Skeletal muscle satellite cell (primary cell): ENCODE measurements around the gene TMEM192.
A peak's percentile ranks its signal among the peaks of the same experiment; 100 is the strongest.
"Not testable (repeated sequence)": the region's sequence is repeated elsewhere in the genome, so short reads cannot be mapped to it uniquely, and the experiment has no call there.

ENCODE experiments used
- H3K27me3 ChIP-seq: 2 replicates; pipeline ENCODE4 v1.7.0; 2013; ENCODE audit warnings: low read length; ENCODE audit not compliant: control insufficient read depth, insufficient read depth
- H3K36me3 ChIP-seq: 2 replicates; pipeline ENCODE4 v1.7.0; 2013; ENCODE audit warnings: mild to moderate bottlenecking, control low read depth, low read length; ENCODE audit not compliant: insufficient read depth
- H3K4me1 ChIP-seq: 2 replicates; pipeline ENCODE4 v1.7.0; 2013; ENCODE audit warnings: low read length; ENCODE audit not compliant: control insufficient read depth, insufficient read depth
- H3K4me2 ChIP-seq: 2 replicates; pipeline ENCODE4 v1.7.0; 2013; ENCODE audit warnings: mild to moderate bottlenecking, low read length
- H3K4me3 ChIP-seq: 2 replicates; pipeline ENCODE4 v1.7.0; 2013; ENCODE audit warnings: low read length
- H3K9ac ChIP-seq: 2 replicates; pipeline ENCODE4 v1.7.0; 2013; ENCODE audit warnings: mild to moderate bottlenecking, low read depth, low read length, moderate library complexity
- H3K9me3 ChIP-seq: replicated peaks from 2 replicates; pipeline ENCODE4 v1.7.0; 2013; ENCODE audit warnings: mild to moderate bottlenecking, control low read depth, low read length

TMEM192 gene

DNA sequence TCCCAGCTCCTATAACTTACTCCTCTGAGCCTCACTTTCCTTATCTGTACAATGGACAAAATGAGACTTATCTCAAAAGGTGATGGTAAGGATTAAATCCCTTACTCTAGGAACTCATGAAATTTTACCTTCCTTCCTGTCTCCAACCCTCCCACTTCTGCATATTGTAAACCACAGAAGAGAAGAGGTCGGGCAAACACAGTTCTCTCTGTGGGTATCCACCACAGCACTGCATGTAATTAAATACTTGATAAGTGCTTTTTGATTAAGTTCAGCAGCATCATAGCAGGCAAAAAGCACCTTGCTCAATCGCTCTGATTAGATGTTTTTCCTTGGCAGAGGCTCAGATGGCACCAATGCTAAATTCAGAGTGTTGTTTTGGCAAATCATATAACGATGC is 17.3 kb upstream of the TMEM192 start:
- Histone ChIP-seq H3K9me3 (no peaks in the 10 kb centered on the region), H3K27me3 (peaks cover 16% of the 10 kb centered on the region), H3K36me3 (no peaks in the 10 kb centered on the region), H3K4me3 (no peak overlapping the region), H3K4me2 (no peak overlapping the region), H3K9ac (no peak overlapping the region), H3K4me1 (no peaks in the 10 kb centered on the region)

DNA sequence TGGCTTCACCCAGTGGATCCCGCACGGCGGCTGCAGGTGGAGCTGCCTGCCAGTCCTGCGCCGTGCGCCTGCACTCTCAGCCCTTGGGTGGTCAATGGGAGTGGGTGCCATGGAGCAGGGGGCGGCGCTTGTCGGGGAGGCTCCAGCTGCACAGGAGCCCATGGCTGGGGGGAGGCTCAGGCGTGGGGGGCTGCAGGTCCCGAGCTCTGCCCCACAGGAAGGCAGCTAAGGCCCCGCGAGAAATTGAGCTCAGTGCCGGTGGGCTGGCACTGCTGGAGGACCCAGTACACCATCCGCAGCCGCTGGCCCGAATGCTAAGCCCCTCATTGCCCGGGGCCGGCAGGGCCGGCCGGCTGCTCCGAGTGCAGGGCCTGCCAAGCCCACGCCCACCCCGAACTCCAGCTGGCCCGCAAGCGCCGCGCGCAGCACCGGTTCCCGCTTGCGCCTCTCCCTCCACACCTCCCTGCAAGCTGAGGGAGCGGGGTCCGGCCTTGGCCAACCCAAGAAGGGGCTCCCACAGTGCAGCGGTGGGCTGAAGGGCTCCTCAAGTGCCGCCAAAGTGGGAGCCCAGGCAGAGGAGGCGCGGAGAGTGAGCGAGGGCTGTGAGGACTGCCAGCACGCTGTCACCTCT is 13.3 kb upstream of the TMEM192 start:
- H3K4me2 ChIP-seq, H3K4me3 ChIP-seq, H3K9me3 ChIP-seq, H3K9ac ChIP-seq, H3K4me1 ChIP-seq, H3K36me3 ChIP-seq: not testable (repeated sequence)
- H3K27me3 ChIP-seq: peaks cover 16% of the 10 kb centered on the region

DNA sequence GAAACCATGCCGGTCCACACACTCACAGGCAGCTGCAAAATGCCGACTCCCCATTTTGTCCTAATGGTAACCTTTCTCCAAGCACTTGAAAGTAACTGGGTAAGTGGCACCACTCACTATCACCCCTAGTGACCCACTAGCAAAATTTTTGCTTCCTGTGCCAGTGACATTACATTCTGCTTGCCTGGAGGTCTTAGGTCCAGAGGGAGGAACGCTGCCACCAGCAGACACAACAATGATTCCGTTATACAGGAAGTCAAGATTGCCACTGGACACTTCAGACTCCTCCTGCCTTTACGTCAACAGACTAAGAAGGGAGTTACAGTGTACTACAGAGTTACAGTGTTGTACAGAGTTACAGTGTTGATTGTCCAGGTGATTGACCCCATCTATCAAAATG is 11.8 kb upstream of the TMEM192 start:
- Histone ChIP-seq H3K4me1 (no peaks in the 10 kb centered on the region), H3K27me3 (peaks cover 7% of the 10 kb centered on the region), H3K4me2 (no peak overlapping the region), H3K9me3 (no peaks in the 10 kb centered on the region), H3K4me3 (no peak overlapping the region), H3K36me3 (no peaks in the 10 kb centered on the region), H3K9ac (no peak overlapping the region)

DNA sequence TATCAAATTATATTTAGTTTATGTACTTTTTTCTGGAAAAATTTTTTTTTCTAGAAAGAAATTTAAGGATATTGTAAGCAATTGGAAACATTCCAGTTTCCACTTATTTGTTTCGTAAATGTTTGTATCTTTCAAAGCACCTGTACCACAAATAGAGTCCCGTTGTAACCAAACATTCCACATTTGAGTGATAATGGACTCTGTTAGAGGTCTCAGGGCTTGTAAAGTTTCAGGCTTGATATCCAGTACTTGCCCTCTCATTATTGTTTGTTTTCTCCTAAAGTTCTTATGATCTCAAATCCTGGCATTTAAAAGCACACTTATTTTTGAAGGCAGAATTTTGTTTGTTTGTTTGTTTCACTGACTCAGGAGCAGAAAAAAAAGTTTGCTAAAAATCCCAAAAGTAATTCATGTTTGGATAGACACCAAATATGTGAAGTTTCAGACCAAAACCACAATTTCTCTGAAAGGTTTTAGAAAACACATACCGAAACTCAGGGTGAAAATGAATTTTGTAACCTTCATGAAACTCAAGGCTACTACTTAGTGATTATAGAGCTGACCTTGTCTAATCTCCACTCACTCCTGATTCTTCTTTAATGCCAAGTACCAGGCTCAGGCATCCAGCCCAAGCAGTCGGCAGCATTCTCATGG is 5.7 kb upstream of the TMEM192 start:
- Histone ChIP-seq H3K27me3 (no peaks in the 10 kb centered on the region), H3K4me3 (no peak overlapping the region), H3K9me3 (no peaks in the 10 kb centered on the region), H3K4me2 (no peak overlapping the region), H3K4me1 (peaks cover 6% of the 10 kb centered on the region), H3K9ac (no peak overlapping the region), H3K36me3 (no peaks in the 10 kb centered on the region)

DNA sequence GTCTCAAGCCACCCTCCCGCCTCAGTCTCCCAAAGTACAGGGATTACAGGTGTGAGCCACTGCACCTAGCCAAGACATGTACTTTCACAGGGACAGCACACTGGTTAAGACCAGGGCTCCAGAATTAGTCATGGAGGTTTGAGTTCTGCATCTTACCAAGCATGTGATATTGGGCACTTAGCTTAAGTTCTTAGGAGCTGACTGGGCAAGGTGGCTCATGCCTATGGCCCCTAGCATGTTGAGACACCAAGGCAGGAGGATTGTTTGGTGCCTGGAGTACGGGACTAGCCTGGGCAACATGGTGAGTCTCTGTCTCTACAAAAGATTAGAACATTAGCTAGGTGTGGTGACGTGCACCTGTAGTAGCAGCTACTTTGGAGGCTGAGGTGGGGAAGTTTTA is 2.6 kb upstream of the TMEM192 start:
- Histone ChIP-seq H3K27me3 (no peaks in the 10 kb centered on the region), H3K4me2 (no peak overlapping the region), H3K9me3 (no peaks in the 10 kb centered on the region), H3K36me3 (no peaks in the 10 kb centered on the region), H3K4me3 (no peak overlapping the region), H3K9ac (no peak overlapping the region), H3K4me1 (peaks cover 7% of the 10 kb centered on the region)

DNA sequence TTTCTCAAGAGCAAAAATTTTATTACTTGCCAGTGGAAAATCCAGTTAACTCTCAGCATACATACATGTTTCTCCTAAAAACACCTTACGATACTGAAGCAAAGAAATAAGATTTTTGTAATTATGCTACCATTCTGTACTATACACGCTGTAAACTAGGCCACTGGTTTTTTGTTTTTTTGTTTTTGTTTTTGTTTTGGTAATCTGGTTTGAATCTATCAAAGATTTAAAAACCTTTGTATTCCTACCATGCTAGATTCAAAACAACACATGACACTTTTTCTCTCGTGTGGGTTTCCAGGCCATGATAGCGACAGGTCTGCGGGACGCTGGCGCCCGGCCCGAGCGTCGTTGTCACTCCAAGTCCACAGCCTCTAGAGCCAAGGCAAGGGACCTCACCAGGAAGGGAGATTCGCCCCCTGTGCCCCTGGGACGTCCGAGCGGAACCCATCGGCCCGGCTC is 723 bp downstream of the TMEM192 start:
- Histone ChIP-seq H3K36me3 (no peaks in the 10 kb centered on the region), H3K9me3 (no peaks in the 10 kb centered on the region), H3K4me2 (peak overlapping the region; percentile 81), H3K4me1 (peaks cover 7% of the 10 kb centered on the region), H3K9ac (peak overlapping the region; percentile 88), H3K4me3 (peak overlapping the region; percentile 94), H3K27me3 (no peaks in the 10 kb centered on the region)

DNA sequence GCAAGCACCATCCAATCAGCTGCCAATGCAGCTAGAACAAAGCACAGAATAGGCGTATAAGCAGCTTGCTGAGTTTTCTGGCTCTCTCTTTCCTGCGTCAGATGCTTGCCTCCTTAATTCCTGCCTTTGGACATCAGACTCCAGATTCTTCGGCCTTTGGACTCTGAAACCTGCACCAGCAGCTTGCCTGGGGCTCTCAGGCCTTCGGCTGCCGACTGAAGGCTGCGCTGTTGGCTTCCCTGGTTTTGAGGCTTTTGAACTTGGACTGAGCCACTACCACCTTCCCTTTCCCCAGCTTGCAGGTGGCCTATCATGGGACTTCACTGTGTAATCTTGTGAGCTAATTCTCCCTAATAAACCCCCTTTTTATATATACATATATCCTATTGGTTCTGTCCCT is 6.1 kb downstream of the TMEM192 start:
- Histone ChIP-seq H3K9ac (no peak overlapping the region), H3K4me2 (no peak overlapping the region), H3K4me1 (no peaks in the 10 kb centered on the region), H3K4me3 (no peak overlapping the region), H3K27me3 (no peaks in the 10 kb centered on the region), H3K36me3 (peaks cover 6% of the 10 kb centered on the region), H3K9me3 (no peaks in the 10 kb centered on the region)

DNA sequence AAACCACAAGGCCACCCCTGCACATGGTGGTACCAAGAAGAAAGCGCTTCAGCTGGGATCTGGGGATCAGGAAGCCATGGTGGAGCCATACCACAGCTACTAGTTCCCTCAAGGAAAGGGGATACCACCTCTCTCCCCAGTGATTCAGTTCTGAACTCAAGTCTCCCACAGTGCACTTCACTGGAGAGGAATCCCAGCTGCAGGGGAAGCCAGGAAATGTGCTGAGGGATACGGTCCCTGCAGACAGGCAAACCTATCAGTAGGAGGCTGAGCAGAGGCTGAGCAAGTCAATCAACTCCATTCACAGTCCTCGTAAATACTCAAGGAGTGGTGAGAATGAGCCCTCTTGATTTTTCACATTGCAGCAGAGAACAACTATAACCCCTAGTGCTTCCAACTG is 11.0 kb downstream of the TMEM192 start:
- Histone ChIP-seq H3K9me3 (no peaks in the 10 kb centered on the region), H3K36me3 (peaks cover 6% of the 10 kb centered on the region), H3K9ac (no peak overlapping the region), H3K27me3 (no peaks in the 10 kb centered on the region), H3K4me3 (no peak overlapping the region), H3K4me2 (no peak overlapping the region), H3K4me1 (no peaks in the 10 kb centered on the region)

DNA sequence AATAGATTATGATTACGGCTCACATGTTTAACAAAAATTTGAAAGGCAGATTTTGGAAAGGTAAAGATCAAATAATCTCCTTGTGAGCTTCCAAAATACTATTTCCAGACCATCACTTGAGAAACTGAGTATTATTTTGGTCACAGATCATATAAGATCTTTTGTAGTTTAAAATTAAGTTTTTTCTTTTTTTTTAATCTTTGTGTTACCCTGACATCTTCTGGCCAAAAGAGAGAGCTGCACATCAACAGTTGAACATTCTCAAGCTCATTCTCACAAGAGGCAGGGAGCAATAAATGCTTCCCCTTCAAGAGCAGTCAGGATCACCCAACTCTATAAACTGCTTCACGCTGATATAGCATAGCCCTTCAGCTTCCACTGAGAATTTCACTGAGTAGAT is 15.9 kb downstream of the TMEM192 start:
- Histone ChIP-seq H3K4me2 (no peak overlapping the region), H3K4me1 (no peaks in the 10 kb centered on the region), H3K9ac (no peak overlapping the region), H3K27me3 (no peaks in the 10 kb centered on the region), H3K4me3 (no peak overlapping the region), H3K36me3 (no peaks in the 10 kb centered on the region), H3K9me3 (no peaks in the 10 kb centered on the region)

DNA sequence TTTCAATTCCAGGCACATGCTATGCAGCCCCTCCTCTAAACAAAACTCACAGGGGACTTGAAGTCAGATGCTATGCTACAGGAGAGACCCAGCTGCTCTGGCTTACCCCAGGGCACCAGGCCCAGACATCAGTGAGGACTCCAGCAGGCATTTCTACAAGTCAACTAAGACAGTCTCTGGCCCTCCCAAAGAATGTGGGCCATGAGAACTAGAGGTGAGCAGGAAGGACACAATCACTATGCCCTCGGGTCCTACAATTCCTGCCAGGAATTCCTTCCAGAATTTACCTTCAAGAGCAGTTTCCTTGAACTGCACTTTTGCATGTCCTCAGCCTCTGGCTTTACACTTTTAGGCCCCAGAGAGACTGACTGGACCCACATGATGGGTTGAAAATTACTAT is 17.4 kb downstream of the TMEM192 start:
- Histone ChIP-seq H3K27me3 (no peaks in the 10 kb centered on the region), H3K4me2 (no peak overlapping the region), H3K36me3 (no peaks in the 10 kb centered on the region), H3K4me1 (no peaks in the 10 kb centered on the region), H3K4me3 (no peak overlapping the region), H3K9ac (no peak overlapping the region), H3K9me3 (no peaks in the 10 kb centered on the region)

DNA sequence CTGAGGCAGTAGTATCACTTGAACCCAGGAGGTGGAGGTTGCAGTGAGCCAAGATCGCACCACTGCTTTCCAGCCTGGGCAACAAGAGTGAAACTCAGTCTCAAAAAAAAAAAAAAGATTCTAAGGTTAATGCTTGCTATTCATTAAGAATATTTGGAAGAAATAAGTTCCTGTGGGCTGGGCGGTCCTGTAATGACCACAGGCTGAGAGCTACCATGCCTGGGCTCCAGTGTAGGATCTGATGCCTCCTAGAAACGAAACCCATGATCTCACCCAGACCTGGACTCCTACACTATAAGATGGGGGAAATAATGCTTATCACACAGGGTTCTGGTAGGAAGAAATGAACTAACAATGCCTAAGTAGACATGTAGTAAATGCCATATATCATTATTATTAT is 17.8 kb downstream of the TMEM192 start:
- Histone ChIP-seq H3K36me3 (no peaks in the 10 kb centered on the region), H3K4me2 (no peak overlapping the region), H3K9ac (no peak overlapping the region), H3K4me3 (no peak overlapping the region), H3K9me3 (no peaks in the 10 kb centered on the region), H3K27me3 (no peaks in the 10 kb centered on the region), H3K4me1 (no peaks in the 10 kb centered on the region)

DNA sequence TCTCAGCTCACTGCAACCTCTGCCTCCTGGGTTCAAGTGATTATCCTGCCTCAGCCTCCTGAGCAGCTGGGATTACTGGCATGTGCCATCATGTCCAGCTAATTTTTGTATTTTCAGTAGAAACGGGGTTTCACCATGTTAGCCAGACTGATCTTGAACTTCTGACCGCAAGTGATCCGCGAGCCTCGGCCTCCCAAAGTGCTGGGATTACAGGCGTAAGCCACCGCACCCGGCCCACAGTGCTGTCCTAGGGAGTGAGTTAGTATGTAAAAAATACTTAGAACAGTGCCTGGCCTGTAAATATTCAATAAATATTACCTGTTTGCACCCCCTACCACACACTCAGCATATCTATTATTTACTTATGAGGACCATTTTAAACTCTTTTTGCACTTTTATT is 20.5 kb downstream of the TMEM192 start:
- H3K27me3 ChIP-seq, H3K9me3 ChIP-seq, H3K4me3 ChIP-seq, H3K4me2 ChIP-seq, H3K36me3 ChIP-seq, H3K9ac ChIP-seq, H3K4me1 ChIP-seq: not testable (repeated sequence)
